Activated naive CD4-positive, alpha-beta T cell treated with anti-CD3 and anti-CD28 coated beads, Interleukin-2, amount 50 U/mL, for 72 hours (primary cell): ENCODE data around the gene CDH16. TPM values are rescaled to one million over a fixed set of nuclear protein-coding genes. Genes with fewer than 3 reads are reported as not detected.

Source experiments
- ATAC-seq, 2 donors: fragments of 150-1000 bp; cut with Tn5 transposase; 2 replicates each; pipeline ENCODE4 v1.10.0; 2021; ENCODE audit warnings: mild to moderate bottlenecking in 2 of 2, moderate library complexity in 2 of 2
- DNase-seq, 2 donors: peaks; one replicate each; pipeline ENCODE4 v3.0.0; 2021 to 2022; ENCODE audit warnings: low spot score in 2 of 2
- H3K27ac Mint-ChIP-seq, 2 donors: one replicate each; pipeline ENCODE4 v1.8.0; 2022; ENCODE audit warnings: mild to moderate bottlenecking in 2 of 2, mixed read lengths in 2 of 2
- H3K36me3 Mint-ChIP-seq, 2 donors: one replicate each; pipeline ENCODE4 v1.8.0; 2022; ENCODE audit warnings: mixed read lengths in 2 of 2
- H3K9me3 Mint-ChIP-seq, 2 donors: one replicate each; pipeline ENCODE4 v1.8.0; 2022; ENCODE audit warnings: mixed read lengths in 2 of 2
- total RNA-seq, 2 donors: library from RNA; stranded (reverse); gene quantifications; one replicate each; pipeline ENCODE4 v1.2.3, GENCODE V29; 2022

CDH16 gene
- total RNA-seq, 2 donors from 2014 or later: not detected

GRCh38 chr16:66923866-66924265, 5.2 kb upstream of the CDH16 start:
- DNase-seq (no peak), ATAC-seq (no peak)
- no peaks in the 10 kb centered on the region for H3K9me3 Mint-ChIP-seq
- H3K27ac Mint-ChIP-seq: no peak overlapping the region
- peaks cover 0 to 8% of the 10 kb centered on the region in 2 donors for H3K36me3 Mint-ChIP-seq

DNA sequence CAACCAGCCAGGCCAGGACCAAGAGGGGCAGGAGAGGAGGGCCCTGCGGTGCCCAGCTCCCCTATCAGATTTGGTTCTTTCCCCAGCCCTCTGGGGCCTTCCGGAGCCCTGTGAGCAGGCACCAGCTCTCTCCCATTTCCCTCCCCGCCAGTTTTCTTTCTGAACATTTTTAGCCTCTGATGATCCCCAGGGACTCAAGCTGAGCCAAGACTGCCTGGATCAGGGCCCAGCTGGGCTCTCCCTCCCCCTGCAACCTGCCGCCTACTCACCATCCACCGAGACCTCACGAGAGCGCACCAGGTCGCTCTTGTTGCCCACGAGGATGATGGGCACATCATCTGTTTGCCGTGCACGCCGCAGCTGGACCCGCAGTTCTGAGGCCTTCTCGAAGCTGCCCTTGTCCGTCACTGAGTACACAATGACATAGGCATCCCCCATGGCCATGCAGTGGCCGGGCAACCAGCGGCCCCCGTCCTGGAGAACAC, 4.6 kb upstream of the CDH16 start:
- DNase-seq (no peak), ATAC-seq (no peak)
- Mint-ChIP-seq H3K9me3 (no peaks in the 10 kb centered on the region), H3K36me3 (peaks cover 0 to 8% of the 10 kb centered on the region in 2 donors), H3K27ac (no peak overlapping the region)

- ATAC-seq: no peak
- Mint-ChIP-seq H3K27ac (no peak overlapping the region), H3K36me3 (no peaks in the 10 kb centered on the region), H3K9me3 (no peaks in the 10 kb centered on the region)
- no peak for DNase-seq
These were observed 3.2 kb upstream of the CDH16 start for GRCh38 chr16:66921729-66922450.

DNA sequence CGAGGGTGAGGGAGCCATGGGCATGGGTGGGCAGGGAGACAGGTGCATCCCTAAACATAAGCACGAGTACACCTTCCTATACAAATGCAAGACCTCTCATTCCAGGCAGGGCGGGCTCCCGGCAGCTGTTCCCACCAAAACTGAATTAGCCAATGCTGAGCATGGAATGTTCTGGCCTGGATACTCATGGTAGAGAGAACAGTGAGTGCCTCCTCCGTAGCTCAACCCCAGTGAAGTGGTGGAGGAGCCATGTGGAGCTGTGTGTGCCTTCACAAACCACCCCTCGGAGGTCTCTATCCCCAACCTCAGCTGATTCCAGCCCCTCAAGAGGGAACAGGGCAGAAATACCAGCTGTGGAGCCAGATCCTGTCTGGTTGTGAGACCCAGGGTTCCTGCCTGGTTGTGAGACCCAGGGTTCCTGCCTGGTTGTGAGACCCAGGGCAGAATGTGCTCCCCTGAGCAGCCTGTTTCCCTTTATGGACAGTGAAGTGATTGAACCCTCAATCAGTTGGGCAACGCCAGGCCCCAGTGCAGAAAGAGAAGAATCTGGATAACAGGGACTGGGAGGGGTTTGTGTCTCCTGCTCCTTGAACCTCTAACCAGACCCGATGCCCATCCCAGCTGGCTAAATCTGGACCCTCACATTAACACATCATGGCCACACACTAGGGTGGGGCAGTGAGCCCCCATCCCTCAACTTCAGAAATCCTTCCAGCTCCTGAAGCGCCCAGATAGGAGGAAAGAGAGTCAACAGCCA, 2.4 kb upstream of the CDH16 start:
- no peak for DNase-seq

GRCh38 chr16:66920299-66920590, 1.6 kb upstream of the CDH16 start:
- no peaks in the 10 kb centered on the region for H3K36me3 Mint-ChIP-seq
- ATAC-seq (no peak), DNase-seq (no peak)
- H3K27ac Mint-ChIP-seq: no peak overlapping the region
- no peaks in the 10 kb centered on the region for H3K9me3 Mint-ChIP-seq

More for the DNA sequence above, 2.4 kb upstream of the CDH16 start:
- no peak for ATAC-seq
- Mint-ChIP-seq H3K27ac (no peak overlapping the region), H3K9me3 (no peaks in the 10 kb centered on the region), H3K36me3 (no peaks in the 10 kb centered on the region)

GRCh38 chr16:66919569-66920298, 1.0 kb upstream of the CDH16 start:
- no peaks in the 10 kb centered on the region for H3K9me3 Mint-ChIP-seq
- no peaks in the 10 kb centered on the region for H3K36me3 Mint-ChIP-seq
- ATAC-seq: no peak
- H3K27ac Mint-ChIP-seq: no peak overlapping the region
- no peak for DNase-seq

DNA sequence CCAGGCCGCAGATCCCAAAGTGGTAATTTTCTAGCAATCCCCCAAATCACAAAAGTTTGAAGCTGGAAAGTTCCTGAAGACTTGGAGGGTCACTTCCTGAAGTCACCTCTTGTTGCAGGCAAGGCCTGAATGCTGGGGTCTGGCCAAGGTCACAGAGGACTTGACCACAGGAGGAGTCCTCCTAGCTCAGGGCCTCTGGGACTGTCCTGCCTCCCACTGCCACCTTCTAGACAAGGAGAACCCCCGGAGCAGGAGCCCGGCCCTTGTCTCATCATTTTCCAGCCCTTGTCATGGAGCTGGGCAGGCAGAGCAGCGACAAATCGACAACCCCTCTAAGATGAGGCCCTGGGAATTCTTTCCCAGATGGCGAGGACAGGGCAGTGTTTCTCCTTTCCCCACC, 330 bp downstream of the CDH16 start:
- H3K9me3 Mint-ChIP-seq: no peaks in the 10 kb centered on the region
- DNase-seq (no peak), ATAC-seq (no peak)
- H3K36me3 Mint-ChIP-seq: no peaks in the 10 kb centered on the region
- no peak overlapping the region for H3K27ac Mint-ChIP-seq

GRCh38 chr16:66917741-66918140, 944 bp downstream of the CDH16 start:
- no peaks in the 10 kb centered on the region for H3K9me3 Mint-ChIP-seq
- no peak overlapping the region for H3K27ac Mint-ChIP-seq
- H3K36me3 Mint-ChIP-seq: no peaks in the 10 kb centered on the region
- ATAC-seq: no peak
- DNase-seq: no peak

GRCh38 chr16:66916518-66916917, 2.2 kb downstream of the CDH16 start:
- H3K9me3 Mint-ChIP-seq: no peaks in the 10 kb centered on the region
- no peak overlapping the region for H3K27ac Mint-ChIP-seq
- no peaks in the 10 kb centered on the region for H3K36me3 Mint-ChIP-seq
- no peak for ATAC-seq
- no peak for DNase-seq

- H3K27ac Mint-ChIP-seq: peak overlapping the region in 1 of 2 donors; percentile 3
- H3K9me3 Mint-ChIP-seq: no peaks in the 10 kb centered on the region
- ATAC-seq (no peak), DNase-seq (no peak)
- H3K36me3 Mint-ChIP-seq: no peaks in the 10 kb centered on the region
These were observed 3.6 kb downstream of the CDH16 start for GRCh38 chr16:66915041-66915440.

- no peak for ATAC-seq
- no peak for DNase-seq
- H3K27ac Mint-ChIP-seq: peak overlapping the region in 1 of 2 donors; percentile 3
- H3K36me3 Mint-ChIP-seq: no peaks in the 10 kb centered on the region
- no peaks in the 10 kb centered on the region for H3K9me3 Mint-ChIP-seq
These were observed 4.1 kb downstream of the CDH16 start for GRCh38 chr16:66914541-66914940.

DNA sequence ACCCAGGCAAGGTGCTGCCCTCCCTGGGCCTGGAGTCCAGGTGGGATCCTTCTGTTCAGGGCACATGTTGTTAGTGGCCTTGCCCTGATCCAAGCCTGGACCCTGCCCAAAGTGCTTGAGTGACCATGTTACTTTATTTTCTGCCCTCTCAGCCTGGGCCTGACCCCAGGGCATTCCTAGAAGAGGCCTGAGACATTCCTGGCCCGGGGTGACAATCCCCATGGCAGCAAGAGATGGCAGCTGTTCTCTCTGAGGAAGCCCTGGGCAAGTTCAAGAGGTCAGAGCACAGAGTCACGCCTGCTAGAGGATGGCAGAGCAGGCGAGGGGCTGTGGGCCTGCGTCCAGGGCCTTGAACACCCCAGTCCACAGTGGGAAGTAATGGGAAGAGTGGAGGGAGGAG, 5.0 kb downstream of the CDH16 start:
- DNase-seq (no peak), ATAC-seq (no peak)
- no peaks in the 10 kb centered on the region for H3K36me3 Mint-ChIP-seq
- H3K27ac Mint-ChIP-seq: no peak overlapping the region
- H3K9me3 Mint-ChIP-seq: no peaks in the 10 kb centered on the region

GRCh38 chr16:66913081-66913480, 5.6 kb downstream of the CDH16 start:
- no peak overlapping the region for H3K27ac Mint-ChIP-seq
- DNase-seq: no peak
- H3K36me3 Mint-ChIP-seq: no peaks in the 10 kb centered on the region
- no peaks in the 10 kb centered on the region for H3K9me3 Mint-ChIP-seq
- no peak for ATAC-seq

DNA sequence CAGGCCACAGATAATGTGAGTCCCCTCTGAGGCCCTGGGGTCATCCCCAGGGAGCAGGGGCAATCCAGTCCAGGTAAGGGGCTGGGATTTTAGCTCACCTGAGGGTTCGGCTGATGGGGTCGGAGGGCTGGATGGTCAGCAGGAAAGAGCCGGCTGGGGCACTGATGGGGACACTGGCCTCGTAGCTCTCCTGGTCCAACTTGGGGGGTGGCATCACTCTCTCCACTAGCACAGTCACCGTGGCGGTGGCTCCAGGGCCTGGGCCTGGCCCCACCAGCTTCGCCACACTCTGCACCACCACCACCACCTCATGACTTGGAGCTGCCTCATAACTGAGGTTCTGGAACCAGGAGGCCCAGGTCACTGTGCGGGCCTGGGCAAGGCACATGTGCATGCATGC, 6.9 kb downstream of the CDH16 start:
- H3K36me3 Mint-ChIP-seq: no peaks in the 10 kb centered on the region

DNA sequence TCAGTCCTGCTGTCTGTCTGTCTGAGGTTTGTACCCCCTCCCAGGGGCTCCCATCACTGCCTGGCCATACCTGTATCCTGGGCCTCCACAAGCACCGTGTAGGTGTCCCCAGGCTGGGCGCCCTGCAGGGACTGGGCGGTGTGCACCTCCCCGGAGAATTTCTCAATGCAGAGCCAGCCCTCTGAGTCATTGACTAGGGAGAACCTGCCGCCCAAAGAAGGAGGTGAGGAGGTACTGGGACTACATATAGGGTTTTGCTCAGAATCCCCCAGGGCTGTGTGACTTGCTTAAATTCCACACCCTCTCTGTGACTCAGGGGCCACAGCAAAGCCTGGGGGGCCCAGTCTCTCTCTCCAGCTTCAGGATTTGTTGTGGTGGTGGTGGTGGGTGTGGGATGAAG, 7.6 kb downstream of the CDH16 start:
- no peaks in the 10 kb centered on the region for H3K9me3 Mint-ChIP-seq
- H3K27ac Mint-ChIP-seq: no peak overlapping the region
- H3K36me3 Mint-ChIP-seq: no peaks in the 10 kb centered on the region
- DNase-seq: no peak
- peak; percentile 14 to 48 for ATAC-seq

More for the DNA sequence above, 6.9 kb downstream of the CDH16 start:
- ATAC-seq: no peak
- H3K9me3 Mint-ChIP-seq: no peaks in the 10 kb centered on the region
- H3K27ac Mint-ChIP-seq: no peak overlapping the region
- no peak for DNase-seq

- H3K9me3 Mint-ChIP-seq: no peaks in the 10 kb centered on the region
- H3K36me3 Mint-ChIP-seq: no peaks in the 10 kb centered on the region
- DNase-seq: no peak
- no peak overlapping the region for H3K27ac Mint-ChIP-seq
- ATAC-seq: no peak
These were observed 8.3 kb downstream of the CDH16 start for GRCh38 chr16:66910175-66910940.
